ENCODE results near the gene USP47. TPM values are rescaled to one million over a fixed set of nuclear protein-coding genes. Genes with fewer than 3 reads are reported as not detected.

Gene USP47
- total and polyA plus RNA-seq, 2 of the 13 experiments (the other 11 are each of a cell fraction or from before 2014, with no cell fraction given) = 12.2 to 52.7 TPM

DNA sequence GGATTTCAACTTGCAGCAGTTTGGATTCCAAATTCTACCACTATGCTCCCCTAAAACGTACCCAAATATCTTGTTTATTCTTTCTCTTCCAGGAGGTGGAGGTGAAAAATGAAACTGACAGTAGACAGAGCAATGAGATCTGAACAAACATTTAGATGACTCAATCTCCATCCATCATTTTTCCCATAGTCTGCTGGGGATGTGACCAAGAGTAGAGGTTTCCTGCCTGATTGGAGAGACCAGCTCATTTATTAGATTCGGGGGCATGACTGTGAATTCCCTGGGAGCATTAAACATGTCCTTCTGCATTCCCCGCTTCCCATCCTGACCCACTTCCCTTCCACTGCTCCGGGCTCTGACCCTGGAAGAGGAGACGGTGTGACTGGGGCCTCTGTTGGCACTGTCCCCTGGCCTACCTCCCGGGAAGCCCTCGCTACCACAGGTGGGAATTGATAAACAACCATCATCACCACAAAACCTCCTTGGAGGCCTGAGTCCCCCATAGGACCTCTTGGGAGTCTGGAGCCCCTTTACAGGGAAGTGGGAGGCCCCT is 146.4 kb downstream of the USP47 start:
- in situ Hi-C loops (cut with HindIII; ENCODE audit: extremely low pct_ligation_motif_present, low pct_unique_long_range_greater_than_20kb) = no loop called here
- Histone ChIP-seq H3K9ac (ENCODE audit: insufficient read depth, low read depth, low read length) (no peak overlapping the region), H3K4me2 (ENCODE audit: low read depth, low read length) (no peak overlapping the region), H3K27me3 (ENCODE audit: control insufficient read depth in 1 of 2, insufficient read depth in 2 of 2, low read length in 2 of 2) (no peaks in the 10 kb centered on the region; a peak in 1 of 5 replicates), H4K20me1 (ENCODE audit: insufficient read depth, low read length) (no peaks in the 10 kb centered on the region), H3K4me1 (ENCODE audit: insufficient read depth, low read length) (peaks cover 28% of the 10 kb centered on the region), H3K79me2 (ENCODE audit: insufficient read depth, low read length) (no peaks in the 10 kb centered on the region), H2AFZ (ENCODE audit: low read length) (no peak overlapping the region), H3K9me3 (ENCODE audit: low read length) (no peaks in the 10 kb centered on the region), H3K36me3 (replicated peaks in 1 of 2; ENCODE audit: control insufficient read depth in 1 of 2, insufficient read depth in 2 of 2, low read length in 2 of 2) (no peaks in the 10 kb centered on the region), H3K4me3 (replicated peaks in 1 of 3; ENCODE audit: insufficient read depth in 1 of 3, low read depth in 2 of 3, low read length in 3 of 3) (no peak overlapping the region), H3K27ac (ENCODE audit: extremely low read length, insufficient read depth, low read length) (no peak overlapping the region)
- DNase-seq (ENCODE audit: low spot score) (no peak), FAIRE-seq (no peak), ATAC-seq (no peak)
- ChIA-PET POLR2A (no interaction called here), CTCF (ENCODE audit: low intra/inter-chr PET ratio, low total read pairs) (interaction anchor here (1.6 kb wide), 1 partner anchor 56 kb away, joined by 4 read pairs; no protein-coding TSS in a partner anchor)
- intact Hi-C loops (cut with micrococcal nuclease; ENCODE audit: unreplicated experiment) = no loop called here
- TF ChIP-seq, protein P1, sequence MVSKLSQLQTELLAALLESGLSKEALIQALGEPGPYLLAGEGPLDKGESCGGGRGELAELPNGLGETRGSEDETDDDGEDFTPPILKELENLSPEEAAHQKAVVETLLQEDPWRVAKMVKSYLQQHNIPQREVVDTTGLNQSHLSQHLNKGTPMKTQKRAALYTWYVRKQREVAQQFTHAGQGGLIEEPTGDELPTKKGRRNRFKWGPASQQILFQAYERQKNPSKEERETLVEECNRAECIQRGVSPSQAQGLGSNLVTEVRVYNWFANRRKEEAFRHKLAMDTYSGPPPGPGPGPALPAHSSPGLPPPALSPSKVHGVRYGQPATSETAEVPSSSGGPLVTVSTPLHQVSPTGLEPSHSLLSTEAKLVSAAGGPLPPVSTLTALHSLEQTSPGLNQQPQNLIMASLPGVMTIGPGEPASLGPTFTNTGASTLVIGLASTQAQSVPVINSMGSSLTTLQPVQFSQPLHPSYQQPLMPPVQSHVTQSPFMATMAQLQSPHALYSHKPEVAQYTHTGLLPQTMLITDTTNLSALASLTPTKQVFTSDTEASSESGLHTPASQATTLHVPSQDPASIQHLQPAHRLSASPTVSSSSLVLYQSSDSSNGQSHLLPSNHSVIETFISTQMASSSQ (IDR thresholded peaks at IDR 0.05; ENCODE audit: low read depth) = no peak
- TF ChIP-seq, protein P1 (CRISPR knock-in tag; IDR thresholded peaks at IDR 0.05; ENCODE audit: borderline replicate concordance) = no peak
- TF ChIP-seq ZNF75D (CRISPR knock-in tag; IDR thresholded peaks at IDR 0.05; ENCODE audit: borderline replicate concordance) = no peak
- no peak for TF ChIP-seq FOXC1 (CRISPR knock-in tag; IDR thresholded peaks at IDR 0.05; ENCODE audit: borderline replicate concordance)
- TF ChIP-seq MBD4 (IDR thresholded peaks at IDR 0.05; ENCODE audit: borderline replicate concordance, low read length) = no peak
- no peak for TF ChIP-seq ZNF501 (CRISPR knock-in tag; IDR thresholded peaks at IDR 0.05)
- TF ChIP-seq PCBP1 (IDR thresholded peaks at IDR 0.05; ENCODE audit: borderline replicate concordance, low read depth, low read length) = no peak
- TF ChIP-seq CBX2 (IDR thresholded peaks at IDR 0.05; ENCODE audit: low read depth, low read length) = no peak
- TF ChIP-seq CBX2 (CRISPR knock-in tag; IDR thresholded peaks at IDR 0.05; ENCODE audit: low read depth) = no peak
- no peak for TF ChIP-seq MED13 (CRISPR knock-in tag; IDR thresholded peaks at IDR 0.05)
- no peak for TF ChIP-seq SCMH1 (CRISPR knock-in tag; IDR thresholded peaks at IDR 0.05; ENCODE audit: borderline replicate concordance)
- TF ChIP-seq ZNF446 (CRISPR knock-in tag; IDR thresholded peaks at IDR 0.05) = no peak
- no peak for TF ChIP-seq HMGA1 (CRISPR knock-in tag; conservative IDR thresholded peaks at IDR 0.05)
- TF ChIP-seq HOMEZ (CRISPR knock-in tag; IDR thresholded peaks at IDR 0.05; ENCODE audit: low read depth) = no peak
- TF ChIP-seq, protein P2, sequence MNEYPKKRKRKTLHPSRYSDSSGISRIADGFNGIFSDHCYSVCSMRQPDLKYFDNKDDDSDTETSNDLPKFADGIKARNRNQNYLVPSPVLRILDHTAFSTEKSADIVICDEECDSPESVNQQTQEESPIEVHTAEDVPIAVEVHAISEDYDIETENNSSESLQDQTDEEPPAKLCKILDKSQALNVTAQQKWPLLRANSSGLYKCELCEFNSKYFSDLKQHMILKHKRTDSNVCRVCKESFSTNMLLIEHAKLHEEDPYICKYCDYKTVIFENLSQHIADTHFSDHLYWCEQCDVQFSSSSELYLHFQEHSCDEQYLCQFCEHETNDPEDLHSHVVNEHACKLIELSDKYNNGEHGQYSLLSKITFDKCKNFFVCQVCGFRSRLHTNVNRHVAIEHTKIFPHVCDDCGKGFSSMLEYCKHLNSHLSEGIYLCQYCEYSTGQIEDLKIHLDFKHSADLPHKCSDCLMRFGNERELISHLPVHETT (CRISPR knock-in tag; conservative IDR thresholded peaks at IDR 0.05) = no peak
- no peak for TF ChIP-seq ZFP62 (CRISPR knock-in tag; IDR thresholded peaks at IDR 0.05)
- no TSS peak for BruUV-seq (replicated peaks)
- 46% methylated on average over 7 of the region's 7 CpGs for WGBS (ENCODE audit: low lambda C conversion rate)
